ENCODE measurements around the gene SIT1.

DNA sequence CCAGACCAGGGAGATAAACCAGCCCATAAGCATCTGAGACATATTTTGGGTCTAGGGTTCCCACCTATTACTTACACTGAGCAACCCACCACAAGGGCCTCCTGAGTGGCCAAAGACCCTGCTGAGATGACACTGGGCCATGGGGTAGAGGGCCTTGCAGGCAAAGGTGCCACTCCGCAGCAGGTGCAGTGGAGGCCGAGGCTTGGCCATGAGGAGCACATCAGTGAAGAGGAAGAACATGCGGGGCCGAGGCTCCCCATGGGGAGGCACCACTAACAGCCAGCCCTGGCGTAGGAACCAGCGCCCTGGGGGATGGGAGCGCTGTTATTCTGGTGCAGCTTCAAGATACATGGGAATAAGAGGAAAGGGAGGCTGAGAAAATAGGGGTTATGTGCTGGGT lies 11.7 kb upstream of the SIT1 start:
- TF ChIP-seq, protein P1, sequence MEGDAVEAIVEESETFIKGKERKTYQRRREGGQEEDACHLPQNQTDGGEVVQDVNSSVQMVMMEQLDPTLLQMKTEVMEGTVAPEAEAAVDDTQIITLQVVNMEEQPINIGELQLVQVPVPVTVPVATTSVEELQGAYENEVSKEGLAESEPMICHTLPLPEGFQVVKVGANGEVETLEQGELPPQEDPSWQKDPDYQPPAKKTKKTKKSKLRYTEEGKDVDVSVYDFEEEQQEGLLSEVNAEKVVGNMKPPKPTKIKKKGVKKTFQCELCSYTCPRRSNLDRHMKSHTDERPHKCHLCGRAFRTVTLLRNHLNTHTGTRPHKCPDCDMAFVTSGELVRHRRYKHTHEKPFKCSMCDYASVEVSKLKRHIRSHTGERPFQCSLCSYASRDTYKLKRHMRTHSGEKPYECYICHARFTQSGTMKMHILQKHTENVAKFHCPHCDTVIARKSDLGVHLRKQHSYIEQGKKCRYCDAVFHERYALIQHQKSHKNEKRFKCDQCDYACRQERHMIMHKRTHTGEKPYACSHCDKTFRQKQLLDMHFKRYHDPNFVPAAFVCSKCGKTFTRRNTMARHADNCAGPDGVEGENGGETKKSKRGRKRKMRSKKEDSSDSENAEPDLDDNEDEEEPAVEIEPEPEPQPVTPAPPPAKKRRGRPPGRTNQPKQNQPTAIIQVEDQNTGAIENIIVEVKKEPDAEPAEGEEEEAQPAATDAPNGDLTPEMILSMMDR (IDR thresholded peaks at IDR 0.05), result no peak
- no peak for TF ChIP-seq POLR2A (IDR thresholded peaks at IDR 0.05)
